Central memory CD4-positive, alpha-beta T cell (primary cell): ENCODE results near the gene PDCD11.
"Not testable (repeated sequence)": the region's sequence is repeated elsewhere in the genome, so short reads cannot be mapped to it uniquely, and the experiment has no call there.

Experiments used
- DNase-seq: peaks from one replicate; pipeline ENCODE4 v3.0.0; 2022

PDCD11 gene

DNA sequence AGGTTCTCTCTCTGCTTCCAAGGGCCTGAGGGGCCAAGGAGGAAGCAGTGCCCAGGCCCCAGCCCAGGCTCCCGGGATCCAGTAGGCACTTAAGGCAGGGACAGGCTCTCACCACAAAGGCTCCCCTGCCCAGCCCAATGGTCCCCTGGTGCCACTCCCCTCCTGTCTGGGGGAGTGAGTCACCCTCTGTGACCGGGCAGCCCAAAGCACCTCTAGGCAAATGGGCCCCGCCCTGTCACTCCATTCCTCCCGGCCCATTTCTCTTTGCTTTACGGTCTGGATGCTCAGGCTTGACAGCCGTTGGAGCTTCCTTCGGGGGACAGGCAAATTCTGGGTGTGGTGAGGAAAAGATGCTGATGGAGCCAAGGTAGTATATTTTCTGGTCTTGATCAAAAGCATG, 82.7 kb downstream of the PDCD11 start, which contains the start of gene CALHM3:
Gene CALHM3 (minus strand): TSS at position 106 of the 400 bp plus-strand sequence. CDS start 208 bp downstream, outside the sequence.
- no peak for DNase-seq

DNA sequence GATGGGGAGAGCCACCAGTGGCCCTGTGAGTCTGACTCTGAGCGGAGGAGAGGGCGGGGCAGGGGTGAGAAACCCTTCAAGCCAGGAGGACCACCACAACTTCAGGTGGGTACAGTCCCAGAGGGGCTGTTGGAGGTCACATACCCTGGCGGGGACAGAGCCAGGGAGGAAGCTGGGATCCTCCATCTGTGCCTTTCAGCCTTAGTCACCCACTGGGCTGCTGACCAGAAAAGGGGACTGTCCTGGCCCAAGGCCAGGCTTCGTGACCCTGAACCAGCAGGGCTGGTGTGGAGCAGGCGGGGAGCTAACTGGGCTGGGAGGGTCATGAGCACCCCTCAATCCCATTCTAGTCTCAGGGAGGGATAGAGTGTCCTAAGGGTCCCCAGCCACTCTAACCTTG, 84.1 kb downstream of the PDCD11 start:
- no peak for DNase-seq

DNA sequence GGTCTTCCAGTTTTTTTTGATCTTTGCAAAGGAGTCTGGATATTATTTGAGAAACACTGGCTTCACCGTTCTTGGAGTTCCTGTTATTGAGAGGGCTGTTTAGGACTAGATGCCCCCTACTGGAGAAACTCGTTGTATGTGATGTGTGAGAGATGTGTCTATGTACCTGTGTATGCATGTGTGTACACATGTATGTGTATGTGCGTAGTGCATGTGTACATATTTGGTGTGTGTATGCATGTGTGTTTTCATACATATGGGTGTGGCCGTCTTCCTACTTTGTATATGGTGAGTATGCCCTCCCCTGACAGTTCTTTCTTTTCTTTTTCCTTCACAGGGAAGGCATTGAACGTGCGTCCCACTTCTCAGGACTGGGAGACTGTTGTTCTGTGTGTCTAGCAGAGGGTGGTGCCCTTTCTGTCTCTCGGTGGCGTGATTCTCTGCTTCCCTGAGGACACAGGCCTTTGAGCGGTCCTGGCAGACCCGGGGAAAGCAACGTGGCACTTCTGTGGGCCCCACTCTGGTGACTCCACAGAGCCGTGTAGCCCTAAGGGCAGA, 85.6 kb downstream of the PDCD11 start:
- DNase-seq: peak; percentile 63

DNA sequence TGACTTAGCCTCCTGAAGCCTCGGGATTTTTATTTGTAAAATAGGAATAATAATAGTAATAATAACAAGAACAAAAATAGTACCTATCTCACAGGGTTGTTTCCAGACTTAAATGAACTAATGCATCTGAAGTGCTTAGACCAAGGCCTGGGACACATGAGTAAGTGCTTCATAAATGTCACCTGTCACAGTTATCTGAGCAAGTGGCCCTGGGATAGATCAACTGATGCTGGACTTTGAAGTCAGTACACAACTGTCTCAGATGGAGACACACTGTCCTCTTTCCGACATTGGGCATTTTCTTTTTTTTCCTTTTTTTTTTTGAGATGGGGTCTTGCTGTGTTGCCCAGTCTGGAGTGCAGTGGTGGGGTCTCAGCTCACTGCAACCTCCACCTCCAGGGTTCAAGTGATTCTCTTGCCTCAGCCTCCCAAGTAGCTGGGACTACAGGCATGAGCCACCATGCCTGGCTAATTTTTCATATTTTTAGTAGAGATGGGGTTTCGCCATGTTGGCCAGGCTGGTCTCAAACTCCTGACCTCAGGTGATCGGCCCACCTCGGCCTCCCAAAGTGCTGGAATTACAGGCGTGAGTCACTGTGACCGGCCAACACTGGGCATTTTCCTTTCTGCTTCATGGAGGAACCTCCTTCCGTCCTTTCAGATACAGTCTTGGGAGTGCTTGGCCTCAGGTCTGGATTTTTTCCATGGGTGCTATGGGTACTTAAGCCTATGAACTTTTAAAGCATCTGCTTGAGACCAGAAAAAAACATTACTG, 90.4 kb downstream of the PDCD11 start:
- DNase-seq: not testable (repeated sequence)

DNA sequence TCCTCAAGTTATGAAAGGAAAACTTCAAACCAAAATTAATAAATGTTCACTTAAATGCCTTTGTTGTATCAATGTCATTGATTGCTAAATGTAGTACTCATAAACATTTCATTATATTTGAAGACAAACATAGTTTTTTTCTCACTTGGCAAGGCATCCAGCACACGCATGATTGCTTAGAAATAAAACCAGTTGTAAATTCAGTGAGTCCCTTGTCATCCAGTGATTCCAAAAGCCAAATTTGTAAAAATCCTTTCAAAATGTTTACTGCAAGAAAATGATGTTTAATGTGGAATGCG, 90.9 kb downstream of the PDCD11 start:
- DNase-seq: no peak

DNA sequence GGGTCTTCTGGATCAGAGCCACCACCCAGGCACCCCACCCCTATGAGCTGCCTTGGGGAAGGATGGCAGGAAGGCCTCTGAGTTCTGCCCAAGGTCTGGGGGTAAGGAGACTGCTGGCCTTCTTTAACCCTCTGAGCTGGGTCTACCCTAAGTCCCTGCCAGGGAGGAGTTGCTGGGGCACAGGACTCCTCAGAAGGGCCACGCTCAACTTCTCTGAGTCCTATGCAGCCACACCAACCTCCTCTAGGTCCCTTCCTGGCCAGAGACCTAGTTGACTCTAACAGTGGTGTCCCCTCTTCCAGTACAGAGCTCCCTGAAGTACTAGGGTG, 94.5 kb downstream of the PDCD11 start:
- DNase-seq: no peak

DNA sequence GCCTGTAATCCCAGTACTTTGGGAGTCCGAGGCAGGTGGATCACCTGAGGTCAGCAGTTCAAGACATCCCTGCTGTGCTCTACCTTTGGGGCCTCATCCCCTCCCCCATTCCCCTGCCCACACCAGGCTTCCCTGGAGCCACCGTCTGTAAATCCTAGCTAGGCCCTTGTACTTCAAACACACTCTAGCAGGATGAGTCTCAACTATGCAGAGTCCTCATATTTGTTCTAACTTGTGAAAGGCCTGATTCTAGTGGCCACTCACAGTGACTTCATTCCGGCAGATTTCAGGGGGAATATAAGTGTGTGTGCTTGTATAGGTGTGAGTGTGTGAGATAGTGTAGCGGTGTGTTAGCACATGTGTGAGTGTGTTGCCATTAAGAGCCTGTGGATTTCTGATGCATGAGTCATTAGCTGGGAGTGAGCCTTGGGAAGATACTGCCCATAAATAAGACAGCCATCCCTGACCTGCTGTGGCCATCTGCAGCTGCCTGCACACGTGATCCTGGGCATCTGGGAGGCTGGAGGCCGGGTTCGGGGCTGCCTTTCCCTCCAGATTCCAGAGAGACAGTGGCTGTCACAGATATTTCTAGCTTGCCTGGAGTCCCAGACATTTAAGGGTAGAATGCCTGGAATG, 95.4 kb downstream of the PDCD11 start:
- DNase-seq: no peak

DNA sequence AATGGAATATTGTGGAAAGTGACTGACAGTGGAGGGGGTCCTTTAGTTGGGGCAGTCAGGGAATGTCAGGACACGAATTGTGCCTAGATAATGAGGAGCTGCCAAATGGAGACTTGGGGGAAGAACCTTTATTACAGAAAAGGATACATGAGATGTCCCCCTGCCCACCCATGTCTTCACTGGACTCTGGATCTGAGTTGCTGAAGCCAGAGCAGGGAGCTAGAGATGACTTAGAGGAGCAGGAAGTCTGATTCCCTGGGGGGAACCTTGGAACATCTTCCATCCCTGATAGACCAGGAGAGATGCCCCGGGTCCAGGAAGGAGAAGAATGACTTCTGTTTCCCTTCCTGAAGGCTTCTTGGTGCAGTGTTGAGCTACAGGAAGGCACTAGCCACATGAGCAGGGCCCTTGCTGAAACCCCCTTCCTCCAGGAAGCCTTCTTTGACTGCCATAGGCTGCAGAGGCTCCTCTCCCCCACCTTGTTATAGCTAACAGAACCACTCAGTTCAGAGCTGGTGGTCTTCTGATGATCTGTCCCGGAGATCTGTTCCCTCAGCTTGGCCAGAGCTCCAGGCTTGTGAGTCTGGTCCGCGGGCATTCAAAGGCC, 96.3 kb downstream of the PDCD11 start:
- DNase-seq: no peak

DNA sequence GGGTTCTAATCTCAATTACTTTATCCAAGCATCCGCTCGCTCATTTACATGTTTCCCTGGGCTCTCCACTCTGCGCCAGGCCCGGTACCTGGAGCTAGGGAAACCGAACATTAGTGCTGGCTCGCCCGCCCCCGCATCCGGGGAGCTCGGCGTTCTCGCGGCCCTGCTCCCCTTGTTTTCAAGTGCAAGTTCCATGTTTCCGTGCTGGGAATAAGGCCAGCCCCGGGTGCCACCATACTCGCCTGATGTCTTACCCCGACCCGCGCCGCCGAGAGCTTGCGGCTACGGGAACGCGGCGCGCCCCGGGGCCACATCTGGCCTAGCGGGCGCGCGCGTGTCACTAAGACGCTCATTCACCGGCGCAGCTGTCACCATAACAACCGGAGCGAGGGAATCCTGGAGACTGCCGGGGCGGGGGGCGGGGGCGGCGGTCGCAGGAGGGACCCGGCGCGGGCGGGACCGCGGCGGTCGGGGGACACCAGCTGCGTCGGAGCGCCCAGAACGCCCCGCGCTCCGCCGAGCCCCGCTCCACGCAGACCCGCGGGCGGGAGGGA, 97.0 kb downstream of the PDCD11 start, which contains the start of gene NEURL1:
Gene NEURL1 (plus strand): TSS at position 344 of the 554 bp plus-strand sequence. CDS start 683 bp downstream, outside the sequence.
- no peak for DNase-seq

DNA sequence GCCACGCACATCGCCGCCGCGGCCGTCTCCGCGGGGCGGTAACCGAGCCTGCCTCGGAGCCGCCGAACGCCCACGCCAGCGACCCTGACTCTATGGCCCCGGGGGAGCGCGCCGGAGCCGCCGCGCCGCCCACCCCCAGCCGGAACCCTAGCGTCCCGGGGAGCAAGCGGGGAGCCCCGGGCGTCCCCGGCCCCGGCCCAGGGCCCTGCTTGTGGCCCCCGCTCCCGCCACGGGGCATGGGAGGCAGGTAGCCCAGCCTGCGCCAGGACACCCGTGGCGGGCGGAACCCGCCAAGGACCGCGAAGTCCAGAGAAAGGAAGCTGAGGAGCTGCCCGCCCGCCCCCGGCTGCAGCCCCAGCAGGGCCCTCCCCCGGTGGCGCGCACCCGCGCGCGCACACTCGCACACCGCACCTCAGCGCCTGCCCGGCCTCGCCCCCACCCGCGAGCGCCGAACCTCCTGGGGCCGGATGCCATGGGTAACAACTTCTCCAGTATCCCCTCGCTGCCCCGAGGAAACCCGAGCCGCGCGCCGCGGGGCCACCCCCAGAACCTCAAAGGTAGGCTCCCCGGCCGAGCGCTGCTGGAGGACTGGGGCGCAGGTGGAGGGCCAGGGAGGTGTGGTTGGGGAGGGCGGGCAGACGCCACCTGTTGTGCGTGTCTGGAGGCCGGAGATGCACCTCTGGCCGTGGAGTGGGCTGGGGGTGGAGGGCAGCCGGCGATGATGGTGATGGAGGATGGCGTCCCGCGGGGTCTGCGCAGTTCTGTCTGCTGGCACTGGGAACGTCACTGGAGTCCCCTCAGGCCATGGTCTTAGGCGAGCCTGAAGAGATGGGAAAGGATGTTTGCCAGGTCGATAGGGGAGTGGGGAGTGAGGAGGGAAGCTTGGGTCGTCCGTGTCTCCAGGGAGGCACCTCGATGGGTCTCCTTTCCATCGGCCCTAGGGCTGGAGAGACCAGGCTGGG, 97.8 kb downstream of the PDCD11 start:
- no peak for DNase-seq

DNA sequence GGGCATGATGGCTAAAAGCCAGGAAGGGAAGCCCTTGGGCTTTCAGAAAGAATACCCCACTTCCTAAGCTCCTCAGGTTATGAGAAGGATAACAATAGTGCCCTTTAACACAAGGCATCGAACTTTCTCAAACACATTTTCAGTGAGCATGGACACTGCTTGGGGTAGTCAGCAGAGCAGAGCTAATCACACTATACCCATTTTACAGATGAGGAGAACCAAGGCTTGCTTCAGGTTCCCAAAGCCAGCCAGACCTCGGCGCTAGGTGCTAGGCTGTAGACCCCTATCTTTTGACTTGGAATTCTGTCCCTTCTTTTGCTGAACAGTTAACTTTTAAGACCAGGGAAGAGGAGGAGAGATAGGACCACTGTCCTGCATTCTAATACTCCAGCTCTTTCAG, 98.9 kb downstream of the PDCD11 start:
- DNase-seq: no peak
